ENCODE measurements around the gene NHEJ1. TPM values are rescaled to one million over a fixed set of nuclear protein-coding genes. Genes with fewer than 3 reads are reported as not detected.
A peak's percentile ranks its signal among the peaks of the same experiment; 100 is the strongest.

The NHEJ1 gene
- total and polyA plus RNA-seq, 8 donors: 4.5 to 25.5 (median 11.8) TPM

DNA sequence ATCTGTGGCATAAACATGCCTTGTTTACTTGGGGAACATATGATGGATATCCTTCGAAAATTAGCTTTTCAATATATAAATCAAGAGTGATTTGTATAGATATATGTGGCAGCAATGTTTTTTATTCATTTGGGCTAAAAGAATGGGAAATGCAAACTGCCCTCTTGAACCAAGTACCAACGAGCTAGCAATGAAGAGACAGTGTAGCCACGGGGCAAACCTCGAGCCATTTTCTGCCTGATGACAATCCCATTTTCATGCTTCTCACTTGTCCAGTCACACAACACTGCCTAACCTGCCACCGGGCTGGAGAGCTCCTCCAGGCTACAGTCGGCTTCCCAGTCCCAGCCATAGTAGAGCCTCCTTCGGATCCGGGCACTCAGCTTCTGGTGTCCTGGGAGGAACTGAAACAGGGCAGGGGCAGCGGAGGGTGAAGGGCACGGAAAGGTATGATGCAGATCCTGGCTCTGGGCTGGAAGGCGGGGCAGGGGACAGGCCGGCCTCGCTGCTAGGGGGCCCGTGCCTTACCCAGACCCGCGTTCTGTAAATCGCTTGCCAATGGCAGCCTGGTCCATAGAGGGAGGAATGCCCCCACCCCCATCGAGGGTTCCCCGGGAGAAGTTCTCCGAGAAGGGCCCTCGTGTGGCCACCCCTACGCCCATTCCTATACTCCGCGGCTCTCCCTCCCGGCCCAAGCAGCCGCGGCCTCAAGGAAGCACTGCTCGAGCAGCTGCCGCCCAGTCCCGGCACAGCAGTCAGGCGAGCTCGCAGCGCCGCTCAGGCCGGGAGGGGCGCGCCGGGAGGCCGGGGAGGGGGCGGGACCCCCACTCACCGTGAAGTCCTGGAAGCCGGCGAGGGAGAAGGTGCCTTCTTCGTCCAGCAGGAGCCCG is 15.6 kb upstream of the NHEJ1 start:
- H3K36me3 ChIP-seq: peaks cover 47 to 55% (median 53%) of the 10 kb centered on the region in 4 donors

GRCh38 chr2:219175486-219175885 is 14.9 kb upstream of the NHEJ1 start:
- Histone ChIP-seq H3K9me3 (no peaks in the 10 kb centered on the region), H3K27me3 (no peaks in the 10 kb centered on the region), H3K36me3 (peaks cover 40 to 48% (median 46%) of the 10 kb centered on the region in 4 donors), H3K4me3 (peak overlapping the region; percentile 77 to 91 (median 84)), H3K4me1 (peaks cover 25 to 65% (median 54%) of the 10 kb centered on the region in 4 donors), H3K27ac (peak overlapping the region in 3 of 5 donors; percentile 98 to 100 (median 99))
- TF ChIP-seq POLR2AphosphoS5 (IDR thresholded peaks at IDR 0.05) (no peak), EP300 (IDR thresholded peaks at IDR 0.05) (no peak), CTCF (IDR thresholded peaks at IDR 0.05) (no peak), POLR2A (IDR thresholded peaks at IDR 0.05) (no peak)
- intact Hi-C loops (cut with DNase I; ENCODE audit: low total_unique reads): no loop called here
- WGBS, 5 donors: 75 to 82% (median 76%) methylated on average over 7 of the region's 7 CpGs
- DNase-seq: no peak

More for the DNA sequence above, 15.6 kb upstream of the NHEJ1 start:
- peaks cover 21 to 63% (median 54%) of the 10 kb centered on the region in 4 donors for H3K4me1 ChIP-seq
- H3K9me3 ChIP-seq: no peaks in the 10 kb centered on the region
- intact Hi-C loops (cut with DNase I; ENCODE audit: low total_unique reads): no loop called here
- H3K27ac ChIP-seq: peak overlapping the region; percentile 96 to 100 (median 99)
- 2 to 8% (median 2%) methylated on average over 10 to 45 of the region's 45 CpGs for WGBS, 5 donors
- peak in 1 of 2 donors; percentile 58 for DNase-seq
- TF ChIP-seq EP300 (IDR thresholded peaks at IDR 0.05): no peak
- TF ChIP-seq CTCF (IDR thresholded peaks at IDR 0.05): peak in 2 of 7 experiments; percentile 11 to 12
- TF ChIP-seq POLR2A (IDR thresholded peaks at IDR 0.05): no peak
- no peak for TF ChIP-seq POLR2AphosphoS5 (IDR thresholded peaks at IDR 0.05)
- no peaks in the 10 kb centered on the region for H3K27me3 ChIP-seq
- peak overlapping the region; percentile 77 to 91 (median 84) for H3K4me3 ChIP-seq

GRCh38 chr2:219174801-219175200 is 14.2 kb upstream of the NHEJ1 start:
- intact Hi-C loops (cut with DNase I; ENCODE audit: low total_unique reads): loop anchor here (5.0 kb wide), 1 partner anchor 42 kb away; the partner anchor contains the start of gene ABCB6
- Histone ChIP-seq H3K27ac (peak overlapping the region in 1 of 5 donors; percentile 98), H3K4me1 (peaks cover 24 to 62% (median 48%) of the 10 kb centered on the region in 4 donors), H3K27me3 (no peaks in the 10 kb centered on the region), H3K4me3 (no peak overlapping the region), H3K36me3 (peaks cover 33 to 41% (median 39%) of the 10 kb centered on the region in 4 donors), H3K9me3 (no peaks in the 10 kb centered on the region)
- no peak for DNase-seq
- WGBS, 5 donors: 81 to 94% (median 87%) methylated on average over 7 of the region's 7 CpGs
- TF ChIP-seq POLR2A (IDR thresholded peaks at IDR 0.05) (no peak), EP300 (IDR thresholded peaks at IDR 0.05) (no peak), CTCF (IDR thresholded peaks at IDR 0.05) (no peak), POLR2AphosphoS5 (IDR thresholded peaks at IDR 0.05) (no peak)

DNA sequence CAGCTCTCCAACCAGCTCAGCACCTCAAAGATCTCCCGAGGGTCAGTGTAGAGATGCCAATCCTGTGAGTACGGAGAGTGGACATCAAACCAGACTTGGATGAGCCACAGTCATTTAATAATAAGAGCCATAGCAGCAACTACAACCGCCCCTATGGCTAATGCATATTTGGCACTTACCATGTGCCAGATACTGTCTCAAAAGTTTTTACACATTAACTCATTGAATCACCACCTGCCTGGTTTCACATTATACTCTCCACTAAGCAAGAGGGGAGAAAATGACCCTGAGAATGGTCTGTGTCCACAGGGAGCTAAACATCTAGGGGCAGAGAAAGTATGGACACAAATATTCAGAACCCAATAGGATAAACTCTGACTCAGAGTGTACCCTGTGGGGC is 13.5 kb upstream of the NHEJ1 start:
- Histone ChIP-seq H3K36me3 (peaks cover 32 to 39% (median 36%) of the 10 kb centered on the region in 4 donors), H3K4me3 (no peak overlapping the region), H3K27me3 (no peaks in the 10 kb centered on the region), H3K9me3 (no peaks in the 10 kb centered on the region), H3K4me1 (peaks cover 18 to 56% (median 41%) of the 10 kb centered on the region in 4 donors), H3K27ac (peak overlapping the region in 1 of 5 donors; percentile 98)
- WGBS, 5 donors: 80 to 94% (median 87%) methylated on average over 3 of the region's 3 CpGs
- TF ChIP-seq EP300 (IDR thresholded peaks at IDR 0.05): no peak
- intact Hi-C loops (cut with DNase I; ENCODE audit: low total_unique reads): loop anchor here (5.0 kb wide), 1 partner anchor 43 kb away; the partner anchor contains the start of gene ABCB6
- no peak for DNase-seq
